ENCODE measurements around the gene SNX33.

DNA sequence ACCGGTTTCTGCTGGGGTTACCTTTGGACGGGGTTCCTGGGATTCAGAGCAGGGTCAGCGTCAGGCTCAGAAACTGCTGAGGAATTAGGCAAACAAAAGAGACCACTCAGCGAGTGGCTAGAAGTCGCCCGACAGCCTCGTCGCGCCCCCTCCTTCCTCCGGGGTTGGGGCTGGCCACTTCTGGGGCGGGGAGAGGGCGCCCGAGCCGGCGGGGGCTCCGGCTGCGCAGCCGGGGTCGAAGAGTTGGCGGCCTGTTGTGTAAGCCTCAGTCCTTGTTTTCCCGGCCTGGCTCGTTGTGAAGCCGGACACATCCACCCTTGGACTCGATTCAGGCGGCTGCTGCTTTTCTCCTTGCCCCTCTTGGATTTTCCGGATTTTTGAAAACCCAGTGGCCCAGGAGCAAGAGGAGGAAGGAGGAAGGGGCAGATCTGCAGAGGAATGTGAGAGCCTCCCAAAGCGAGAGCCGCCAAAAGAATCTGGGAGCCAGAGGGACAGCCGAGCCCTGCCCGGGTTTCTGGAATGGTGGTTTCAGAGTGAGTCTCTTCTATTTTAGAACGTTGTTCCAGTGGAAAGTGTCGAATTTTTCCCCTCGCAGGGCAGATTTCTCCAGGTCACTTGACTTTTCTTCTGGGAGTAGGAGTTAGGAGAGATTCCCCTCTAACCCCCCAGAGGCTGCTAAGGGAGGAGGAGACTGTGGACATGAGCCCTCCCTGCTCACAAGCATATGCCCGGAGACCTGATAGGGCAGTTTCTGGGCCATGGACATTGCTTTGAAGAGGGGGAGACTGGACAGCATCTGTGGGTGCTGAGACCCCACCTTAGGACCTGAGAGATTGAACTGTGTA, 666 bp downstream of the SNX33 start:
- TF ChIP-seq, protein P1, sequence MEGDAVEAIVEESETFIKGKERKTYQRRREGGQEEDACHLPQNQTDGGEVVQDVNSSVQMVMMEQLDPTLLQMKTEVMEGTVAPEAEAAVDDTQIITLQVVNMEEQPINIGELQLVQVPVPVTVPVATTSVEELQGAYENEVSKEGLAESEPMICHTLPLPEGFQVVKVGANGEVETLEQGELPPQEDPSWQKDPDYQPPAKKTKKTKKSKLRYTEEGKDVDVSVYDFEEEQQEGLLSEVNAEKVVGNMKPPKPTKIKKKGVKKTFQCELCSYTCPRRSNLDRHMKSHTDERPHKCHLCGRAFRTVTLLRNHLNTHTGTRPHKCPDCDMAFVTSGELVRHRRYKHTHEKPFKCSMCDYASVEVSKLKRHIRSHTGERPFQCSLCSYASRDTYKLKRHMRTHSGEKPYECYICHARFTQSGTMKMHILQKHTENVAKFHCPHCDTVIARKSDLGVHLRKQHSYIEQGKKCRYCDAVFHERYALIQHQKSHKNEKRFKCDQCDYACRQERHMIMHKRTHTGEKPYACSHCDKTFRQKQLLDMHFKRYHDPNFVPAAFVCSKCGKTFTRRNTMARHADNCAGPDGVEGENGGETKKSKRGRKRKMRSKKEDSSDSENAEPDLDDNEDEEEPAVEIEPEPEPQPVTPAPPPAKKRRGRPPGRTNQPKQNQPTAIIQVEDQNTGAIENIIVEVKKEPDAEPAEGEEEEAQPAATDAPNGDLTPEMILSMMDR (IDR thresholded peaks at IDR 0.05; ENCODE audit: low read depth, low read length) = no peak
- TF ChIP-seq, protein P2, sequence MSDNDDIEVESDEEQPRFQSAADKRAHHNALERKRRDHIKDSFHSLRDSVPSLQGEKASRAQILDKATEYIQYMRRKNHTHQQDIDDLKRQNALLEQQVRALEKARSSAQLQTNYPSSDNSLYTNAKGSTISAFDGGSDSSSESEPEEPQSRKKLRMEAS (IDR thresholded peaks at IDR 0.05; ENCODE audit: low read depth, low read length) = no peak
- TF ChIP-seq POLR2A (IDR thresholded peaks at IDR 0.05; ENCODE audit: extremely low read depth, insufficient read length) (no peak), MYC (IDR thresholded peaks at IDR 0.05; ENCODE audit: low read depth, low read length) (no peak)

Data from NB4 (cell line).